HFF-Myc (cell line): Measurements from ENCODE around the gene CTAGE9.

Experiments
- DNase-seq: peaks from one replicate; pipeline ENCODE4 v3.0.0-alpha.2; 2011; ENCODE audit warnings: low read depth; ENCODE audit errors: extremely low read depth
- H3K4me3 ChIP-seq: replicated peaks from 2 replicates; pipeline ENCODE4 v1.5.1; 2011; ENCODE audit warnings: low read depth, mild to moderate bottlenecking, control low read depth, low read length
- TF ChIP-seq, protein P1 (sequence below): IDR thresholded peaks from 2 replicates; pipeline ENCODE4 v1.5.1; 2012; ENCODE audit warnings: mild to moderate bottlenecking, low read depth, low read length, control low read depth; ENCODE audit errors: missing control alignments

The CTAGE9 gene

DNA sequence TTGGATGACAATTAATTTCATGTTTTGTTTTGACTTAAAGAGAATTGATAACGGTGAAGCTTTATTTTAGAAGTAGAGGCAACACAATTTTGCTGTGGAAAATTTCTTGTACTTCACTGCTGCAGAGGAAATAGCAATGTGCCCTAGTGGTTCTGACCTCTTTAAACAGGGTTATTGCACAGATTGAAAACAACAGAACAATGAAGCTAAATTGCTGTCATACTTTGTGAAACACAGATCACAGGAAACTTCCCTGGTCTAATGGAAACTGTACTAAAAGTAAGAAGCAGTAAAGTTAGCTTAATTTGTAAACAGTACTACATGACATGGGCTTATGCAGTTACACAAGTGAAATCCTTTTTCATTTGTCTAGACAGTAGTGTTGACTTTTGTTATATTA is 40.9 kb downstream of the CTAGE9 start:
- DNase-seq: no peak
- no peak overlapping the region for H3K4me3 ChIP-seq
- TF ChIP-seq, protein P1, sequence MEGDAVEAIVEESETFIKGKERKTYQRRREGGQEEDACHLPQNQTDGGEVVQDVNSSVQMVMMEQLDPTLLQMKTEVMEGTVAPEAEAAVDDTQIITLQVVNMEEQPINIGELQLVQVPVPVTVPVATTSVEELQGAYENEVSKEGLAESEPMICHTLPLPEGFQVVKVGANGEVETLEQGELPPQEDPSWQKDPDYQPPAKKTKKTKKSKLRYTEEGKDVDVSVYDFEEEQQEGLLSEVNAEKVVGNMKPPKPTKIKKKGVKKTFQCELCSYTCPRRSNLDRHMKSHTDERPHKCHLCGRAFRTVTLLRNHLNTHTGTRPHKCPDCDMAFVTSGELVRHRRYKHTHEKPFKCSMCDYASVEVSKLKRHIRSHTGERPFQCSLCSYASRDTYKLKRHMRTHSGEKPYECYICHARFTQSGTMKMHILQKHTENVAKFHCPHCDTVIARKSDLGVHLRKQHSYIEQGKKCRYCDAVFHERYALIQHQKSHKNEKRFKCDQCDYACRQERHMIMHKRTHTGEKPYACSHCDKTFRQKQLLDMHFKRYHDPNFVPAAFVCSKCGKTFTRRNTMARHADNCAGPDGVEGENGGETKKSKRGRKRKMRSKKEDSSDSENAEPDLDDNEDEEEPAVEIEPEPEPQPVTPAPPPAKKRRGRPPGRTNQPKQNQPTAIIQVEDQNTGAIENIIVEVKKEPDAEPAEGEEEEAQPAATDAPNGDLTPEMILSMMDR: no peak

DNA sequence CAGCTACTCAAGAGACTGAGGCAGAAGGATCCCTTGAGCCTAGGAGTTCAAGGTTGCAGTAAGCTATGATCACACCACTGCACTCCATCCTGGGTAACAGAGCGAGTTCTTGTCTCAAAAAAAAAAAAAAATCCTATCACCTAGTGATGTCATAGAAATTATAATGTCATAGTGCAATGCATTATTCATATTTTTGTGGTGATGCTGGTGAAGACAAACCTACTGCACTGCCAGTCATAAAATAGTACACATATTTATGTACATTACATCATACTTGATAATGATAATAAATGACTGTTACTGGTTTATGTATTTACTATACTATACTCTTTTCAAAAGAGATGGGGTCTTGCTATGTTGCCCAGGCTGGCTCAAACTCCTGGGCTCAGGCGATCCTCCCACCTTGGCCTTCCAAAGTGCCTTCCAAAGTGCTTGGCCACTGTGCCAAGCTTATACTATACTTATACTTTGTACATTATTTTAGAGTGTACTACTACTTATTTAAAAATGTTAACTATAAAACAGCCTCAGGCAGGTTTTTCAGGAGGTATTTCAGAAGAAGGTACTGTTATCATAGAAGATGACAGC is 47.1 kb downstream of the CTAGE9 start:
- DNase-seq: no peak

DNA sequence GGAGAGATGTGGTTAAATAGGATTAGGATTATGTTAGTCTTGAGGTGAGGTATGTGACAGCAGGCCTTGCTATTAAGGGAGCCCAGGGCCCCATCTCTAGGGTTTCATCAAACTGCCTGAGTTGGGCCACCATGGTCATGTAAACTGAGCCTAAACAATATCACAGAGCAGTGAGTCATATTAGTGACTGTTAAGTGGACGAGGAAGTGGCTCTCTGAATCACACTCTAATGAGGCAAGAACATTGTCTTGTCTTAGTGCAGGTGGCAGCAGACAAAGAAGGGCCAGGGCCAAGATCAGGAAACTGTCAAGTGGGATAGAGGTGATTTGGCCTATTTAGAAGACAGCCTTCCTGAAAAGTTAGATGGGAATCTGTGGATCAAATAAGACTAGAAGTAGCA is 50.6 kb downstream of the CTAGE9 start:
- no peak overlapping the region for H3K4me3 ChIP-seq
- TF ChIP-seq, protein P1: no peak
- DNase-seq: no peak

More for the DNA sequence above, 47.1 kb downstream of the CTAGE9 start:
- TF ChIP-seq, protein P1: no peak
- H3K4me3 ChIP-seq: no peak overlapping the region
